GM10248 (cell line): ENCODE measurements around the gene NTRK3.

Source experiments
- CTCF ChIA-PET: fragments of 300-600 bp; sonication (Branson Sonifier 250); formaldehyde crosslinking; extraction: SDS; loops from one replicate; lab custom pipeline; 2021; ENCODE audit warnings: antibody characterized with exemption; lab: Yijun Ruan, JAX
- POLR2A ChIA-PET: fragments of 350-650 bp; sonication (Branson Sonifier 250); formaldehyde crosslinking; extraction: SDS; loops from one replicate; lab custom pipeline; 2020; ENCODE audit warnings: antibody characterized with exemption; lab: Yijun Ruan, JAX
- DNase-seq: peaks from one replicate; pipeline ENCODE4 v3.0.0; 2012; ENCODE audit errors: extremely low spot score
- TF ChIP-seq, protein P1 (sequence below): IDR thresholded peaks from 2 replicates; pipeline ENCODE4 v1.5.1; 2012; ENCODE audit warnings: mild to moderate bottlenecking, low read depth; ENCODE audit errors: extremely low read depth, missing control alignments, control extremely low read depth

Gene NTRK3

DNA sequence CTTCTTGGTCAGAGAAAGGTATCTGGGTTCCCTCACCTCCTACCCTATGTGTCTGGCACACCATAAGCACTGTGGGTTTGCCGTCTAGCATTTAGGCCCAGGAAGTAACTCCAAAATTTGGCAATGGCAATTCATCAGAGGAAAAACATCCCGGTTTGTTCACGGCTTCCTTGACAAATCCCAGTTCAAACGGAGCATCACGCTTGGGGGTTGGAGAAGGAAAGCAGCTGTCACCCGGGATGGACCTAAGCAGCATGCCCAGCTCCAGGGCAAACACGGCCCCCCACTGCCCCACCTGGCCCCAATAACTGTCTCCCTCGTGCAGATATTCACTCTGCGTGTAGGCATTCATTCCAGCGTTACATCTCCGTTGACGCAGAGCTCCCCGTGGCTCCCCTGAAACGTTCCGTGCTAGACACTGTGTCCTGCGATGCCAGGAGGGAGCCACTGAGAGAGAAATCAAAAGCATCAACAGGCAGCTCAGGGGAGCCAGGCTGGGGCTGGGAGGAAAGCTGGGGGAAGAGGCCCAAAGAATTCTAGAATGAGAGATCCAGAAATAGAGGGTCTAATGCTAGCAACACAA lies 41.4 kb downstream of the NTRK3 start:
- no peak for DNase-seq
- ChIA-PET CTCF (interaction anchor here (1.4 kb wide), 1 partner anchor 31 kb away, joined by 5 read pairs; no protein-coding TSS in a partner anchor), POLR2A (no interaction called here)
- TF ChIP-seq, protein P1, sequence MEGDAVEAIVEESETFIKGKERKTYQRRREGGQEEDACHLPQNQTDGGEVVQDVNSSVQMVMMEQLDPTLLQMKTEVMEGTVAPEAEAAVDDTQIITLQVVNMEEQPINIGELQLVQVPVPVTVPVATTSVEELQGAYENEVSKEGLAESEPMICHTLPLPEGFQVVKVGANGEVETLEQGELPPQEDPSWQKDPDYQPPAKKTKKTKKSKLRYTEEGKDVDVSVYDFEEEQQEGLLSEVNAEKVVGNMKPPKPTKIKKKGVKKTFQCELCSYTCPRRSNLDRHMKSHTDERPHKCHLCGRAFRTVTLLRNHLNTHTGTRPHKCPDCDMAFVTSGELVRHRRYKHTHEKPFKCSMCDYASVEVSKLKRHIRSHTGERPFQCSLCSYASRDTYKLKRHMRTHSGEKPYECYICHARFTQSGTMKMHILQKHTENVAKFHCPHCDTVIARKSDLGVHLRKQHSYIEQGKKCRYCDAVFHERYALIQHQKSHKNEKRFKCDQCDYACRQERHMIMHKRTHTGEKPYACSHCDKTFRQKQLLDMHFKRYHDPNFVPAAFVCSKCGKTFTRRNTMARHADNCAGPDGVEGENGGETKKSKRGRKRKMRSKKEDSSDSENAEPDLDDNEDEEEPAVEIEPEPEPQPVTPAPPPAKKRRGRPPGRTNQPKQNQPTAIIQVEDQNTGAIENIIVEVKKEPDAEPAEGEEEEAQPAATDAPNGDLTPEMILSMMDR = no peak

DNA sequence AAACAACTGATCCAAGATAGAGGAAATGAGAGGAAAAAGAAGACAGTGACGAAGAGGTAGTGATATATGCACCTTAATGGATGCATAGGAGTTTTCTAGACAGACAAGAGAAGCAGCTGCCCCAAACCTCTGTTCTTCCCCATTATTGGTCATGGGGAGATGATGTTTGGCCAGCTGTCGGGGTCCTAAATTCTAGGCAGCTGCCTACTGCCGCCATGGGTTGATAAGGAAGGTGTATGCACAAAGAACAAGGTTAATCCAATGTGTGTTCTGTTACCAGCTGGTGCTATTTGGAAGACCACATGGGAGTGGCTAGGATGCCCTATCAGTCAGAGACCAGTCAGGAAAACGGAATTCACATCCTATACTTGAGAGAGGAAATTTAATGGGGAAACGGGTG lies 47.4 kb downstream of the NTRK3 start:
- no peak for DNase-seq
- CTCF ChIA-PET = no interaction called here
- POLR2A ChIA-PET = no interaction called here
- TF ChIP-seq, protein P1 = no peak

DNA sequence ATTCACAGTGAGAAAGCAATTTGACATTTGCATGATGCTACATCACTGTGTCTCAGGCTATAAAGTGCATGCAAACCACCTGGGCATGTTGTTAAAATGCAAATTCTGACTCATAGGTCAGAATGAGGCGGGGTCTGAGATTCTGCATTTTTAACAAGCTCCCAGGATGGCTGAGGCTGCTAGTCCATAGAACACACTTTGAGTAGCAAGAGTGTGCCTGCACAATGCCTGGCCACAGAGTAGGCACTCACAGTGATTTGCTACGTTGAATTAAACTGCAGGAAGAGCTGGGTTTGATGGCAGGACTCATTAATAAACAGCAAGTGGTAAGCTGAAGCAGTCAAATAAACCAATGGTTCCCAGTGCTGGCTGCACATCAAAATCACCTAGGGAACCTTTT lies 48.1 kb downstream of the NTRK3 start:
- DNase-seq = no peak
- TF ChIP-seq, protein P1 = no peak
- ChIA-PET POLR2A (interaction anchor here (0.6 kb wide), 1 partner anchor 67 kb away, joined by 3 read pairs; no protein-coding TSS in a partner anchor), CTCF (interaction anchor here (1.0 to 1.2 kb wide), 2 partner anchors 14 to 36 kb away, joined by 3 read pairs; no protein-coding TSS in a partner anchor)

DNA sequence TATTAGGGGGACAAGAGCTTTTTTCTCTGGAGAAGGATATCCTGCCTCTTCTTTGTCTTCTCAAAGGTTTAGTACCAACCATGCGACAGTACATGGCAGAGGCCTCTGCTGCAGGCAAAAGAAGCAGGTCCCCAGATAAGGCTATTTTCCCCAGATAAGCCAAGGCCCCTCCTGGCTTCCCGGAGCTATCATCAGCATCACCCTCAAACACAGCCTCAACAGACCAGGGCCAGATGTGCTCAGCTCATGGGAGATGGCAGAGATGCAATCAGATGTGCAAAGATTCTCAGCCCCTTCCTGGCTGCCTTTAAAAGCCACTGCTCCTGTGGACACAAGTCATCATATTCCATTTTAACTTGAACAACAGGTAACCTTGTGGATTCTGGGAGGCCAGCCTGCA lies 49.0 kb downstream of the NTRK3 start:
- POLR2A ChIA-PET = no interaction called here
- CTCF ChIA-PET = interaction anchor here (1.0 to 2.3 kb wide), 3 partner anchors 9 to 37 kb away, joined by 3 to 6 read pairs (median 3); no protein-coding TSS in a partner anchor
- no peak for DNase-seq
- TF ChIP-seq, protein P1 = no peak

DNA sequence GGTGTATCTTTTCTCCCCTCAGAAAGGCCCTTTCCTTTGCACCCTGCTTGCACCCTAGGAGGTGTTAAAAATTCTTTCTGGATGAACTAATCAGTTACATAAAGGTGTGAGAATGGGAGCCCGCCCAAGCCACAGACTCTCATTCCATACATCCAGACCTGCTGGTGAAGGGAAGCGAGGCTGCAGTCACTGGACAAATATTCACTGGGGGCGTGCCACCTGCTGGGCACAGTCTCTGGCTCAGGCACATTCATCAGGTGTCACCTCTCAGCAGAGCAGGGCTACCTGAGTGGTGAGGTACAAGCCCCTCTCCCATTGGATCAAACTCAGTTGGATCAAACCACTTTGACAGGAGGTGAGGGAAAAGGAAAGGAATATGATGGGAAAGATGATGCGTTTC lies 52.0 kb downstream of the NTRK3 start:
- POLR2A ChIA-PET = no interaction called here

DNA sequence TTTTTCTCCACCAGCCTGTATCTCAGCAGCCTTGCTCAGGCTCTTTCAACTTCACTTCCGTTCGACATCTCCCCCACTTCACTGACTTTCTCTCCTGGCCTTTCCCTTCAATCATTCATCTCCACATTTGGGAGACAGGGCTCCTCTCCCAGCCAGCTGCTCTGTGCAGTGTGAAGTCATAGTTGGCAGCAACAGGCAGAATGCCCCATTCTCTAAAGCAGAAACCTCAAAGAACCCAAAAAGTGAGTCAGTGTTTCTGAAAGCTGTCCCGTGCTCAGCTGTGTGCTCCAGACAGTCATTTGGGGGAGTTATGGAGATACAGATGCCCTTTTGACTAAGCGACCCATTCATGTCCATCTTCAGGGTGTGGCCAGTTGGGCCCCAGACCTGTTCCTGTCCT lies 54.3 kb downstream of the NTRK3 start:
- DNase-seq = no peak
- ChIA-PET CTCF (interaction anchor here (0.9 to 1.2 kb wide), 3 partner anchors 12 to 42 kb away, joined by 3 read pairs; no protein-coding TSS in a partner anchor), POLR2A (no interaction called here)

More for the DNA sequence above, 52.0 kb downstream of the NTRK3 start:
- CTCF ChIA-PET = no interaction called here
- no peak for DNase-seq
- TF ChIP-seq, protein P1 = no peak

More for the DNA sequence above, 54.3 kb downstream of the NTRK3 start:
- TF ChIP-seq, protein P1 = no peak
